Kasumi-1 (cell line): ENCODE results near the gene CD1C.
"Not testable (repeated sequence)": the region's sequence is repeated elsewhere in the genome, so short reads cannot be mapped to it uniquely, and the experiment has no call there.

Experiments
- DNase-seq, 2 experiments: peaks; one replicate each; lab custom pipeline; 2025; lab: John Stamatoyannopoulos, UW

The CD1C gene

DNA sequence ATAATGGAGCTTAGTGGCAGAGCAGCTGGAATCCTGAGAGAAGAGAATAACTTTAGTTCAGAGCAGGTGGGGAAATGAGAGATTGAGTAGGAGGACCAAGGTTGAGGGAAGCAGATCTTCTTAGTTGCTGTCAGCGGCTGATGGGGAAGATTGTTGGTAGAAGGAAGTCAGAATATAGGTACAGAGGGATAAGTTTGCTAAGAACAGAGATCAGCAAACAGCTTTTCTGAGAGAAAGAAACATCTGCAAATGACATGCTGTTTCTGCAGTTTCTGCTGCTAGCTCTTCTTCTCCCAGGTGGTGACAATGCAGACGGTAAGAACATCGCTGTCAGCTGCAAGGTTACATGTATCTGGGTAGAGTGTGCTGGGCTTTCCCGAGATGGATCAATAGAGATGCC lies at the start of gene CD1C:
CD1C (plus strand) TSS at position 113 of the 400 bp plus-strand sequence; CDS start at position 255, 142 bp downstream.
- DNase-seq: no peak

DNA sequence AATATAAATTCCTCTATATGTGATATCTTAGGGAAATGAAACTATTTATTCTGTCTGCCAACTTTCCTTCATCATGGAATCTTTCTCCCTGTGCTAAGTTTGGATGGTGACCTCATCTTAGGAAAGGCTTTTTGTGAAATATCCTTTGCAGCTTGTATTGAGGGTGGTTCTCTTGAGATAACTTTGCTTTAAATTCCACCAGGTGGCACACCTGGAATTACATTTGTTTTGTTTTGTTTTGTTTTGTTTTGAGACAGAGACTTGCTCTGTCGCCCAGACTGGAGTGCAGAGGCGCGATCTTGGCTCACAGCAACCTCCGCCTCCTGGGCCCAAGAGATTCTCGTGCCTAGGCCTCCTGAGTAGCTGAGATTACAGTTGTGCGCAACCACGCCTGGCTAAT lies 43.1 kb upstream of the CD1C start:
- DNase-seq: no peak

DNA sequence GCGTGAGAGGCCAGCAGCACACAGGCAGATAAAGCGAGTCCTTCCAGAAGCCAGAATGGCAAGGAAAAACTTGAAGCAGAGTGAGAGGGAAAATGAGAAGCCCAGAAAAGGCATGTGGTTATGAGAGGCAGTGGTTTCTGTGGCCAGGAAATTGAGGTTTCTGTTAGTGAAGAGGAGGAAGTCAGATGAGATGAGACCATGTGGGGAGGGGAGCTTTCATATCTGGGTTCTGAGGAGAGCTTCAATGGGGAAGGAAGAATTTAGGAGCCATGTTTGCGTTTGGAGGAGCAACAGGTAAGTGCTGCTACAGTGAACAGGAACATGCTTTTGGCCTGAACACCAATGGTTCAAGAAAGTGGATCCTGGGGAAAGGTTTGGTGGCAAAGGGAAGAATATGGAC lies 41.6 kb upstream of the CD1C start:
- peak; percentile 64 to 72 for DNase-seq

DNA sequence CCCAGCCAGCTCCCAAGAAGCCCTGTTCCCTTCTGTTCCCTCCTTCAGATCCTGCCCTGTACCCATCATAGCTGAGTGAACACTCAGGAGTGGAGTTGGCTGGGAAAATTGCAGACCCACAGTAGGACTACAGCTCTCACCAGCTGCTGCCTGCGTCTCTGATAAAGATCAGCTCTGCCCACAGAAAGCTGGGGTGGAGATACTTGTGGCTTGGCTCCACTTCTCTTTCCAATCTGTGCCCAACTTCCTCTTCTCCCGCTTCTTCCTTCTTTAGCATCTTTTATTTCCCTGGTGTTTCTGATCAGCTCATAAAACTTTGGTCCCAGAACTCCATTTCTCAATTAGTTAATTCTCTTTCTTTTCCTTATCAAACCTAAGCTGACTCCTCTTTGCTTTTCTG lies 41.0 kb upstream of the CD1C start:
- peak; percentile 15 to 27 for DNase-seq

DNA sequence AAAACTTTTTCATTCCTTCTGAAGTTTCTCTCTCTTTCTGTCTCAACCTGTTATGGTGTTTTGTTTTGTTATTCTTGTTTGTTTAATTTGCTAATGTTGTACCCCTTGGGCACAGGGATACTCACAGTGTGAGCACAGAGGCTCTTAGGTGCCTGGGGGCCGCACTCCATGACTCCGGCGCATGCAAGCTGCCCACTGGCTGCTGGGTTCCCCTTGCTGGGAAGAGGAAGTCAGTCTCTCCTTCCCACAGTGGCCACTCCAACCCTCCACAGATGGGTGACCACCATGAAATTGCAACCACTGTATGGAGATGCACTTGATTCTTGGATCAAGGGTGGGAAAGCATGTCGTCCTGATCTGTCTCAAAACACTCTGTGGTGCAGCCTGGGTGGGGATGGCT lies 40.1 kb upstream of the CD1C start:
- no peak for DNase-seq

DNA sequence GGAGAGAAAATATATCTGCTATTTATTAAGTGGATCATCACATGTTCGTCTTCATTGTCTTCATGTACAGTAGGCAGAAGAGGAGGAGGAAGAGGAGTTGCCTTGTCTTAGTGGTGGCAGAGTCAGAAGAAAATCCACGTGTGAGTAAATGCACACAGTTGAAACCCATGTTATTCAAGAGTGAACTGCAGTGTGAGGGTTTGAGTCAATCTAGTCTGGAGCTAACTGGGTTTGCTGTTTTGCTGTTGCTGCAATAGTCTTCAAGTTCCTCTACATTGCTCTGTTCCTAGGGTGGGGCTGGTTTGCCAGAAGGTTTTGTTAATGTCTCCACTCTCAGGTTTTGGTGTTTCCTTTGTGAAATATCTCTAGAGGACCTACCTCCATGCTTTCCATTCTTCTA lies 38.6 kb upstream of the CD1C start:
- DNase-seq: no peak

DNA sequence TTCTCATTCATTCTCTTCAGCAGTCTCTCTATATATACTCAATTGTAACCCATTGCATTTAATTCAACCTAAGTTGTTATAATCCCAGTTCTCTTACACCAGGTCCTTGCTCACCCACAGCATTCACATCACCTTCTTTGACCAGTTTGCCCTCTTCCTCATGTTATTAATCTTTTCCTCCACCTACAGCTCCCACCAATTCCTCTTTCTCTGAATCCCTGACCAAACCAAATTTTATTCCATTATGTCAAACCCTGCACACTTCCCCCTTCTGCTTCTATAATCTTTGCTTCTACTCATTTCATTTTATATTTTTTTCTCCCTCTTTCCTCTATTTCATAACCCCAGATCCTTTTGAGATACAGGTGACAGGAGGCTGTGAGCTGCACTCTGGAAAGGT lies 34.1 kb upstream of the CD1C start:
- DNase-seq: no peak

DNA sequence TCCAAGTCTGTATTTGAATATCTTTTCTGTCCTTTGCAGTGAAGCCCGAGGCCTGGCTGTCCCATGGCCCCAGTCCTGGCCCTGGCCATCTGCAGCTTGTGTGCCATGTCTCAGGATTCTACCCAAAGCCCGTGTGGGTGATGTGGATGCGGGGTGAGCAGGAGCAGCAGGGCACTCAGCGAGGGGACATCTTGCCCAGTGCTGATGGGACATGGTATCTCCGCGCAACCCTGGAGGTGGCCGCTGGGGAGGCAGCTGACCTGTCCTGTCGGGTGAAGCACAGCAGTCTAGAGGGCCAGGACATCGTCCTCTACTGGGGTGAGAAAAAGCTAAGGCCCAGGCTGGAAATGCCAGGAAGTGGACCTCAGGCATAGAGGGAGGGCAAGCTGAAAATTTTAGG lies 33.0 kb upstream of the CD1C start:
- not testable (repeated sequence) for DNase-seq

DNA sequence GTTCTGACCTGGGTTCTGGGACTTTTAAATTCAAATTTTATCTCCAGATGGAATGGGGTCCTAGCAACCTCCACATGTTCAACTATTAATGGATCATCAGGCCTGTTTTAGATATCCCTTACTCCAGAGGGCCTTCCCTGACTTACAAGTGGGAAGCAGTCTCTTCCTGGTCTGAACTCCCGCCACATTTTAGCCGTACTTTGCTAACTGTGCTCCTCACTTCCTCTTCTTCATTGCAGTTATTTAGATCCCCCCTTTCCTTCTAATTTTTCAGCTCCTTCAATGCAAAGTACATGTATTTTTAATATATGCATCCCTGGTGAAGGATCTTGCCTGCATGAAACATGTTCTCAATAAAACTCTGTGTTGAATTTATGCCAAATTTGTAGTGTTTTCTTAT lies 31.8 kb upstream of the CD1C start:
- DNase-seq: peak; percentile 22 to 28

DNA sequence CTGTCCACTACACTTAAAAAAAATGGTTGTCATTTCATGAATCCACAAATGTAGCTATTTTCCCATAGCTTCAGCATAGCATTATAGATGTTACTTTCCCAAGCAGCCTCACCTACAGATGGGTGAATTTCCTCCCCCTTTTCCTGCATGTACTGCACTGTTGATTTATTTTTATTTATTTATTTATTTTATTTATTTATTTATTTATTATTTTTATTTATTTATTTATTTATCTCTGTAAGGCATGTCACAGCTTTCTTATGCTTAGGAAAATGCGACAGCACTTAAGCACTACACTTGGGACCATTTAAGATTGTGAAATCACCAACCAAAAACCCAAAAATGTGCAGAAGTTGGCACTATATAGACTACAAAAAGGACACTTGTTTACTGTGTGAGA lies 30.6 kb upstream of the CD1C start:
- no peak for DNase-seq

DNA sequence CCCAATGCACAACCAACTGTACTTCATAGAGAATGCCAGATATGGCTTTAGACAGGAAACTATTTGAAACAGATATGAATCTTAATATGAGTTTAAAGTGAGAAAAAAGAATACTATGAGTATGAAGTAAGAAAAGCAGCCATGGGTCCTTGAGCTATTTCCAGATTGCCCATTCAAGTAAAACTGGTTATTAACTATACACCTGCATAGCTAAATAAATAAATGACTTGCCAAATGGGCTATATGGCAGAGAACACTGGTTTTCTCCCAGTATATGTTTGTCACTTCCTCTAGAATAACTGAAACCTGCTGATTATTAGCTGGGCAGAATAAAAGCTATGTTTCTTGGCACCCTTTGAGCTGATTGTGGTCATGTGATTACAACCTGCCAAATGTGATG lies 17.0 kb upstream of the CD1C start:
- no peak for DNase-seq

DNA sequence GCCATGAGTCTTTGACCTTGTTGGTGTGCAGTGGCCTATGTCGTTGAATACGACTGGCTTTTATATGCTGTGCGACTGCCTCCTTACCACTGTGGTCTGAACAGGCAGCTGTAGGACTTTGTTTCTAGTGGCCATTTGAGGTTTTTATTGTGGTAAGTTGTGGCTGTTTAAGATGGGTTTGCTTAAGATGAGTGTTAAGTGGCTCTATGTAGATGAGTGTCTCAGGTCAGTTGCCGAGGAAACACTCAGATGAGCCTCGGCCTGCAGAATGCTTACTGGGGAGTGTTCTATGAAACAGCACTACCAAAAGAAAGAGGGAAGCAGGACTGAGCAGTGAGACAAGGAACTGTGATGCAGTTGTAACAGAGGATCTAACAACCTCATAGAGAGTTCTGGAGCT lies 14.9 kb upstream of the CD1C start:
- DNase-seq: no peak

DNA sequence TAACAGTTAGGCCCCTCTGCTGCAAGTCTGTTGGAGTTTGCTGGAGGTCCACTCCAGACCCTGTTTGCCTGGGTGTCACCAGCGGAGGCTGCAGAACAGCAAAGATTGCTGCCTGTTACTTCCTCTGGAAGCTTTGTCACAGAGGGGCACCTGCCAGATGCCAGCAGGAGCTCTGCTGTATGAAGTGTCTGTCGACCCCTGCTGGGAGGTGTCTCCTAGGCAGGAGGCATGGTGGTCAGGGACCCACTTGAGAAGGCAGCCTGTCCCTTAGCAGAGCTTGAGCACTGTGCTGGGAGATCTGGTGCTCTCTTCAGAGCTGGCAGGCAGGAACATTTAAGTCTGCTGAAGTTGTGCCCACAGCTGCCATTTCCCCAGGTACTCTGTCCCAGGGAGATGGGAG lies 7.3 kb upstream of the CD1C start:
- DNase-seq: not testable (repeated sequence)

DNA sequence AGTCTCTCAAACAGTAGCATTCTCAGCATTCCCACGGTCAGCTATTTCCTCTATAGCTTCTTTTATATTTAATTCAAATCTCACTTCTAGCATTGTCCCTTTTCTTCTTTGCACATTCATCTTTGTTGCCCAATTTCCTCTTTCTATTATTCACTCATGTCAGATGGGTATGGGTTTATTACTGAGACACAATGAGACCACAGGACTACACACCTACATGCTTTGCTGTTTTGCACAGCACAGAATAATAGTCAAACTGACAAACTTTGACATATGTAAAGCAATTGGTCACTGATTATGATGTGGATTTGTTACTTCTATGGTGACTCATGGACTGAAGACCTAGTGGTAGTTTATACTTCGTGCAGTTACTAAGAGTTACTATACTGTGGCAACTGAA lies 5.8 kb upstream of the CD1C start:
- peak; percentile 18 to 64 for DNase-seq

DNA sequence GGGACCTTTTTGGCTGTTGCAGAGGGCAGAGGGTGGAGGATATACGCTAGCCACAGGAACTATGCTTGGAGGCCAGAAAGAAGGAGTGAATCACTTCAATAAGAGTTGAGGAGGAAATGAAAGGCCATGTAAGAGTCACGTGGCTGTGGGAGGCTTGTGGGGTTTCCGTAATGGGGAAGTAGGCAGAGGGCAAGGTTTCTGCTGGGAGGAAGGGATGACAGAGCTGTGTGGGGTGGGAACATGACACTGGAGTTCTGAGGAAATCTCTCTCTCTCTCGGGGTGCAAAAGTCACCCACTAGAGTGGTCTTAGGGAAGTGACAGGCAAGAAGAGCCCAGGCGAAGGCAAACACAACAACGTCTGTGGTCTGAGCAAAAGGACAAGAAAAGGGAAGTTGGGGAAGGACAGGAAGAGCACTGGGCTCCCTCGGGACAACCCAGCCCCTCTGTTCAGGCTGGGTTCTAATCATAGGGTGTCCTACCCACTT lies 3.9 kb upstream of the CD1C start:
- peak; percentile 99 for DNase-seq

DNA sequence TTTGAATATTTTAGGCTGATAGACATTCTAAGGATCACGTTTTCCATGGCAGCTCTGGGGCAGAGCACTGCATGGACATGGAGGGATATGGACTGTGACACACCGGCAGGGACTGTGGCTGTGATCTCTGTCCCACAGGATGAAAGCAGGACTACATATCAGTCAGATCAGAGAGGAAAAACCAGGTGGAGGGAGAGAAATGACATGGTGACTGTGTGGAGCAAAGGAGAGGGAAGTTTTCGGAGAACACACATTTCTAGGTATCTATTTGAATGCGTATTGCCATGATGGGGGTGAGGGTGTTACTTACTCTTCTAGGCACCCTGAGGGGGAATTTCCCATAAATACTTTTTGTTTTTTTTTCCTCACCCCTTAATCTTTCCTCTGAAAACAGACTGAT lies 3.2 kb upstream of the CD1C start:
- no peak for DNase-seq

DNA sequence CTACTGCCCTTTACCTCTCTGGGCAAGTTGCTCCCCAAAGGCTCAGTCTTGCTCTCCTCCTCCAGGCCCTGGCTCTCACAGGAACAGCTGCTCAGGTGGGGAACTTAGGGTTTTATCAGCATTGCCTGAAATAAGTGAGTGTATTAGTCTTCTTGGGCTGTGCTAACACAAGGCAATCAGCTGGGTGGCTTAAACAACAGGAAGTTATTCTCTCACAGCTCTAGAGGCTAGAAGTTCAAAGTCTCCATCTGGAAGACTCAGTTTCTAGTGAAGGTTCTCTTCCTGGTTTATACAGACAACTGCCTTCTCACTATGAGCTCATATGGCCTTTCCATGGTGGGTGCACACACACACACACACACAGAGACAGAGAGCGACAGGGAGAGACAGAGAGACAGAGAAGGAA lies 2.8 kb upstream of the CD1C start:
- peak; percentile 2 to 17 for DNase-seq

DNA sequence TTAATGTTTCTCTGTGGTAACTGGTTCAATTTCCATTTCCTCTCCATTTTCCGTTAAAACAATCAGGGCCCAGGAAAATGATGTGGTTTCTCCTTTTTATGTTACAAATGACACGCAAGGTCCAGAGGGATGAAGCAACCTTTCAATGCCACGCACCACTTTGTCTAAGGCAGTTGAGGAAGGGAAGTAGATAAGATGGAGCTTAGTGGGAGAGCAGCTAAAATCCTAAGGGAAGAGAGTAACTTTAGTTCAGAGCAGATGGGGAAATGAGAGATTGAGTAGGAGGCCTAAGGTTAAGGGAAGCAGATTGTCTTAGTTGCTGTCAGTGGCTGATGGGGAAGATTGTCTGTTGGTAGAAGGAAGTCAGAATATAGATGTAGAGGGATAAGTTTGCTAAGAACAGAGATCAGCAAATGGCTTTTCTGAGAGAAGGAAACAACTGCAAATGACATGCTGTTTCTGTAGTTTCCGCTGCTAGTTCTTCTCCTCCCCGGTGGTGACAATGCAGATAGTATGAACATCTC lies 660 bp downstream of the CD1C start:
- DNase-seq: peak; percentile 68 to 70

DNA sequence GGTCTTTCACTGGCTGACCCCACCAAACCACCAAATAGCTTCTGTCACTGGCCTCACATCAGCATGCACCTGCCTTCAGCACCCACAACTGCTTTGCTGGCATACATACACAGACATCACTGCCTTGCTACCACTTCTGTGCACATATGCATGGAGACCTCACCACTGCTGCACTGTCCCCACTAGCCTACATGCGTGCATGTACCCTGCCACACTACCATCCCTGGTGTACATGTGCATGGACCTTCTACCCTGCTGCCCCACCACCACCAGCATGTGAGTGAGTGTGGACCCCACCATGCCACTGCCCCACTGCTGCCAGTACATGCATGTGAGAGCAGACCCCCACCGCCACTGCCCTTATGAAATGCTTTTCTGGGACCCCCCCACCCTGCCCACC lies 6.1 kb downstream of the CD1C start:
- DNase-seq: no peak

DNA sequence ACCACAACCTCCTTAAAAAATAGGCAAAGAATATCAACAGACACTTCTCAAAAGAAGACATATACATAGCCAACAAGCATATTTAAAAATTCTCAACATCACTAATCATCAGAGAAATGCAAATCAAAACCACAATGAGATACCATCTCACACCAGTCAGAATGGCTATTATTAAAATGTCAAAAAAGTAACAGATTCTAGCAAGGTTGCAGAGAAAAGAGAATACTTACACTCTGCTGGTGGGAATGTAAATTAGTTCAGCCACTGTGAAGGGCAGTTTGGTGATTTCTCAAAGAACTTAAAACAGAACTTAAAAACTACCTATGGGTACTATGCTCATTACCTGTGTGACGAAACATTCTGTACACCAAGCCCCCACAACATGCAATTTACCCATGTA lies 20.9 kb downstream of the CD1C start:
- DNase-seq: no peak

DNA sequence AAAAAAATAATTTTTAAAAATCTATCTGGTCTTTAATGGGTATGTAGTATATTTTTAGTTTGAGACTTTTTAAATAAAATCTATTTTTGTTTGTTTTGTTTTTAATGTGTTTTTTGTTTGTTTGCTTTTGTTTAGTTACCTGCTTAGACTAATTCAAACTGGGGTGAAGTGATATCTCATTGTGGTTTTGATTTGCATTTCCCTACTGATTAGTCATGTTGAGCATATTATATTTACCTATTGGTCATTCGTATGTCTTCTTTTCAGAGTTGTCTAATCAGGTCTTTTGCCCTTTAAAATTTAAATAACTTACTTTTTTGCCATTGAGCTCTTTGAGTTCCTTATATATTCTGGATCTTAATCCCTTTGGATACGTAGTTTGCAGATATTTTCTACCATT lies 21.3 kb downstream of the CD1C start:
- DNase-seq: no peak

DNA sequence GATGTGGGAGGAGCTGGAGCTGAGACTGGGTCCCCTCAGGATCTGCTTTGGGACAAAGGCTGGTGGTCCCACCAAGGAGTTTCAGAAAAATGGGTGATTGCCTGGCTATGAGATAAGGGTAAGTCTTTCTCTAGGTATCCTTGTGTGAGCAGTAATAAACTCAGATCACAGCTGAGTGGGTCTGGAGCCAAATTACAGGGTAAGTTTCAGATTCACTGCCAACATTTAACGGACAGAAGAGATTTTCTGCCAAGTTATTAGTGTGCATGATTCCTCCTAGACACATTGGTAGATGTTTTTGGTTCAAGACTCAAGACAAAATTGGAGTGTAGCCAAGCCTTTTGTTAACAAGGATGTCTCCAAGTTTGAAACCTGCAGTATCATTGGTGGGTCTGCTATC lies 34.1 kb downstream of the CD1C start:
- DNase-seq: no peak

DNA sequence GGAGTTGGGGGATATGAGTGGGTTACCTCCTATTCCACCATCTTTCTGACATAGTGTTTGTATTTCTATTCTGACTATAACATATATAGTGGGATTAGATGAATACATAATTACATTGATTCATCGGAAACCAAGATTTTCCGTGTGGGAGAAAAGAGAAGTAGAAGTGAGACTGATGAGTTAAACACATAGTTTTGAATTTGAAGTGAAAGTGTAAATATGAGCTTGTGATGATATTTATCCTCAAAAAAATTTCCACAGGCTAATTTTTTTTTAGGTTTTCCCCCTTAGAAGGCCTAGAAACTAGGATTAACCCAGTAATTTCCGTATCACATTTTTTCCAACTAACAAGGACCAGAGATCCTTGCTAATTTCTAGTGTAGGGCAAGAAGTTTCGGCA lies 34.7 kb downstream of the CD1C start:
- DNase-seq: no peak

DNA sequence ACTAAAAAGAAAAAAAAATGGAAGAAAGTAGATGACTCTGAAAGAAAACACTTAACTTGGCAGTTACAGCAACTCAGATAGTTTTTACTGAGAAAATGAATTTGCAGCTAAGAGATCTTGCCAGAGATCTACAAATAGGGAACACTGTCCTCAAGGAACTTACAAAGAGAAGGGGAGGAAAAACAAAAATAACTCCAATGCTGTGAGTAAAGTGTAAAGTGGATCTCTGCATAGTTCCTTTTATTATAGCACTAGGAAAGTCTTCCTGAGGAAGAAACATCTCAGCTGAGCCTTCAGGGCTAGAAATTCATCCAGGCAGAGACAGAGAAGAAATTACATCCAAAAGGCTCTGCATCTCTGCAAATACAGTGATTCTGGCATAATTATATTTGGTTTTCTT lies 37.8 kb downstream of the CD1C start:
- DNase-seq: no peak

DNA sequence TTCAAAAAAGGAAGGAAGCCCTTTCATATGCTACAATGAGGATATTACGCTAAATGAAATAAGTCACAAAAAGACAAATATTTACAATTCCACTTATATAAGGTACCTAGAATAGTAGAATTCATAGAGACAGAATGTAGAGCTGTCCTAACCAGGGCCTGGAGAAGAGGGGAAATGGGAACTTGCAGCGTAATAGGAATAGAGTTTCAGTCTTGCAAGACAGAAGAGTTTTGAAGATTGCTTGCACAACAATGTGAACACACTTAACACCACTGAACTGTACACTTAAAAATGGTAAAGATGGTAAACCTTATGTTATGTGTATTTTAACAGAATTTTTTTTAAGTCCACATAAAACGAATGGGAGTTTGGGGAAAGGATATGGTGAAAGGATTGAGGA lies 38.7 kb downstream of the CD1C start:
- DNase-seq: no peak
